Epidermal melanocyte (primary cell): ENCODE results near the gene VPS13D.
"Not testable (repeated sequence)": the region's sequence is repeated elsewhere in the genome, so short reads cannot be mapped to it uniquely, and the experiment has no call there.

Experiments
- DNase-seq: peaks from one replicate; pipeline ENCODE4 v3.0.0; 2011; ENCODE audit warnings: low spot score; ENCODE audit not compliant: insufficient read length

VPS13D gene

GRCh38 chr1:12284486-12284885 is 54.7 kb downstream of the VPS13D start:
- no peak for DNase-seq

GRCh38 chr1:12285496-12286143 is 55.8 kb downstream of the VPS13D start:
- DNase-seq = no peak

- DNase-seq = no peak
Measured at GRCh38 chr1:12287869-12288268, 58.0 kb downstream of the VPS13D start.

DNA sequence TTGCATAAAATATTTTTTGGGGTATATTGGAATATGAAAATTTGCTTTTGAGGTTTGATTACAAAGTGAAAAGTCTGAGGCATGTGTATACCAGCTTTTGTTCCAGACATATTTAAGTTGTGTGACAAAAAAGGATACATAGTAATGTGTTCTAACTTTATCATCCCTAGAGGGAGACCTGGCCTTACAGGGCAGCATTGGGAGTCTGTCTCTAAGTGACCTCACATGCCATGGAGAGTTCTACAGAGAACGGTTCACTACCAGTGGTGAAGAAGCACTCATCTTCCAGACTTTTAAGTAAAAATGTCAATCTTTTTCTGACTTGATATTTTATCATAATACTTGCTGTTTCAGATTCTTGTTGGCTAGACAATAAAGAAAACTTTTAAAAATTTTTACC is 61.0 kb downstream of the VPS13D start:
- no peak for DNase-seq

DNA sequence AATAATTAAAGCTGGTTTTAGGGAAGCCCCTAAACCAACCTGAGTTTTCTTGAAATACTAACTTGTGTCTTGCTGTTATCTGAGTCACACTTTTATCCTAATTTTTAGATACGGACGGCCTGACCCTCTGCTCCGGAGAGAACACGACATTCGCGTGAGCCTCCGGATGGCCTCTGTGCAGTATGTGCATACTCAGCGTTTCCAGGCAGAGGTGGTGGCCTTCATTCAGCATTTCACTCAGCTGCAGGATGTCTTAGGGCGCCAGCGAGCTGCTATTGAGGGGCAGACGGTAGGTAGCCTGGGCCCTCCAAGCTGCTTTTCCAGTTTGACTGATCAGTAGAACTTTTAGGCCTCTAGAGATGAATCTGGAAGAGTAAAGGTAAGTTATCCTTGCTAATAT is 63.6 kb downstream of the VPS13D start:
- no peak for DNase-seq

GRCh38 chr1:12294076-12294475 is 64.2 kb downstream of the VPS13D start:
- DNase-seq = no peak

- DNase-seq = no peak
Measured at GRCh38 chr1:12296016-12296415, 66.2 kb downstream of the VPS13D start.

GRCh38 chr1:12296623-12297022 is 66.8 kb downstream of the VPS13D start:
- DNase-seq = no peak

- DNase-seq = no peak
Measured at GRCh38 chr1:12300706-12301105, 70.9 kb downstream of the VPS13D start.

GRCh38 chr1:12301518-12302237 is 71.8 kb downstream of the VPS13D start:
- DNase-seq = no peak

DNA sequence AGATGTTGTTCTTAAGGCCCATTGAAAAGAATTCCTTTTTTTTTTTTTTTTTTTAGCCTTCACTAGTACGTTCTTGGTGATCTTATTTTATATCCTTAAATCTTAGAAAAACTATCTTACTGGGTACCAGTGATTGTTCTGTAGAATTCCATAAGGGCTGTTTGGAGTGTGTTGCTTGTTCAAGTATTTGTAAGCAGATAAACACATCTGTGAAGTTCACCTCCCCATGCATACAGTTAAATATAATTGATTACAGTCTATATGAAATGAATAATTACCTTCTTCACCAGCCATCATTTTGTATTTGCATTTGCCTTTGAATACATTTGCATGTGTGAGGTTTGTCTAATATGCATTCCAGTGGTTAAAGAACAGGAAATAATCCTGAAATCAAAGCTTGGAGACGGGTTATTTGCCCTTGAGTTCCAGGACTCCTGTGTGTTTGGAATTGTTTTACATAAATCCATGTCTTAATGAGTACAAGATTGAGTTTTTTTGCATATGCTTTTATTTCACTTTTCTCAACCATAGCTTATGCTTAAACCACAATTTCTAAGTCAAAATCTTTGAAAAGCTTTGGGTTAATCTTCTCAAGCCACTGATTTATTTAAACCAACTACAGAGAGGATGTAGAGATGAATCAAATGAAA is 73.1 kb downstream of the VPS13D start:
- no peak for DNase-seq

GRCh38 chr1:12305377-12305776 is 75.5 kb downstream of the VPS13D start:
- DNase-seq = no peak

GRCh38 chr1:12309783-12310742 is 80.2 kb downstream of the VPS13D start:
- no peak for DNase-seq

GRCh38 chr1:12314333-12314903 is 84.6 kb downstream of the VPS13D start:
- no peak for DNase-seq

DNA sequence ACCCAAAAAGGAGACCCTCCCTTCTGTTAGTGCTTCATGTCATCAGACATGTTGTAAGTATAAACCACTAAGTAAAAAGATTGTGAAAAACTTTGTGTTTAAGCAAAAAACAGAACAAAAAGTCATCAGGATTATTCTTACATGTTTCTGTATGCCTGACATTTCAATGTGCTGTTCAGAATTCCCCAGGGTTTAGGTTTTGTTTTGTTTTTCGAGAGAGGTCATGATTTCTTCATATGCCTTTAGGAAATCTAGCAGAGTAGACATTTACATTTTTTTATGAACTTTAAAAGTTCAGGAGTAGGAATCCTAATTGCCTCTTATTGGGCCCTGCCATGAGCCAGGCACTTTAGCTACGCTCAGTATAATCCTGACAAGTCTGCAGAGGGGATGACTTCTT is 85.3 kb downstream of the VPS13D start:
- no peak for DNase-seq

GRCh38 chr1:12316331-12316730 is 86.5 kb downstream of the VPS13D start:
- DNase-seq = no peak

GRCh38 chr1:12320486-12320885 is 90.7 kb downstream of the VPS13D start:
- peak; percentile 51 for DNase-seq

DNA sequence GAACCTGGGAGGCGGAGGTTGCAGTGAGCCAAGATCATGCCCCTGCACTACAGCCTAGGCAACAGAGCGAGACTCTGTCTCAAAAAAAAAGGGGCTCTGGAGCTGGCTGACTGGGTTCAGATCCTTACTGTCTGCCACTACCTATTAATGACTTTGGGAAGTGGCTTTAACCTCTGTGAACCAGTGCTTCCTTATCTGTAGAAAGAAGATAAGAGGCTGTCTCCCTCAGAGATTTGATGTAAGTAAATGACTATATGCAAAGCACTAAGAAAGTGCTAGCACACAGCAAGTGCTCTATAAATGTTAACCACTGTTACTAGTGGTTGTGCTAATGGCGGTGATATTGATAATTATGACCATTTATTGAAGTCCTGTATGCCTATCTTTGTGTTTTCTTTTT is 94.6 kb downstream of the VPS13D start:
- DNase-seq = no peak

DNA sequence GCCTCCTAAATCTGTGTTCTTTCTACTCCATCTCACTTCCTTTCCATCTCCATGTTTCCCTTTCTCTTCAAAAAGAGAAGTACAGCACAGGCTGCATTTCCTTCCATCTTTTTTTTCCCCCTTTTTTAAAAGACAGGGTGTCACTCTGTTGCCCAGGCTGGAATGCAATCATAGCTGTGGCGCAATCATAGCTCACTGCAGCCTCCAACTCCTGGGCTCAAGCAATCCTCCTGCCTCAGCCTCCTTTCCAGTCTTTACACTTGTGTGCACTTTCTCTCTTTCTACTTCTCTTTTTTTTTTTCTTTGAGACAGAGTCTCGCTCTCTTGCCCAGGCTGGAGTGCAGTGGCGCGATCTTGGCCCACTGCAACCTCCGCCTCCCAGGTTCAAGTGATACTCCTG is 95.1 kb downstream of the VPS13D start:
- DNase-seq = not testable (repeated sequence)

- no peak for DNase-seq
Measured at GRCh38 chr1:12326986-12327385, 97.2 kb downstream of the VPS13D start.

GRCh38 chr1:12327566-12327965 is 97.7 kb downstream of the VPS13D start:
- DNase-seq = no peak
